ENCODE results near the gene RUBCNL. TPM values are rescaled to one million over a fixed set of nuclear protein-coding genes. Genes with fewer than 3 reads are reported as not detected.

Gene RUBCNL
- total and polyA plus RNA-seq, 2 experiments from 2014 or later = 0.44 to 1.0 TPM

DNA sequence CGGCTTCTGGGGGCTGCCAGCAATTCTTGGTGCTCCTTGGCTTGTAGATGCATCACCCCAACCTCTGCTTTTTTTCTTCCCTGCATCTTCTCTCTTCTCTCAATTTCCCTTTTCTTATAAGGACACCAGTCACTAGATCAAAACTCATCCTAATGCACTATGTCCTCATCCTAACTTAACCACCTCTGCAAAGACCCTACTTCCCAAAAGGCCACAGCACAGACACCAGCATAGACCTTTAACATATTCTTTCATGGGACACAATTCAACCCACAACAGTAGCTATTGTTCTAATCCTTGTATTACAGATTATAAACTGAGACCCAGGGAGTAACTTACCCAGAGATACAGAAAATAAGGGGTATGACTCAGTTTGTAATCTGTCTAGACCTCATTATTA, 47.0 kb downstream of the RUBCNL start:
- no peak overlapping the region for H3K4me2 ChIP-seq
- no peaks in the 10 kb centered on the region for H3K27me3 ChIP-seq
- H3K4me1 ChIP-seq (ENCODE audit: insufficient read depth) = no peaks in the 10 kb centered on the region
- TF ChIP-seq CTCF (IDR thresholded peaks at IDR 0.05; ENCODE audit: poor library complexity) = no peak
- H3K4me3 ChIP-seq = no peak overlapping the region
- WGBS (ENCODE audit: low lambda C conversion rate, missing lambda C conversion rate) = 91% methylated on average over 1 of the region's 1 CpG
- no peaks in the 10 kb centered on the region for H3K9me3 ChIP-seq (ENCODE audit: low read depth)
- H3K36me3 ChIP-seq (replicated peaks; ENCODE audit: insufficient read depth, low read depth) = no peaks in the 10 kb centered on the region
- no peaks in the 10 kb centered on the region for H3K79me2 ChIP-seq
- no peak overlapping the region for H2AFZ ChIP-seq
- no peak for DNase-seq (ENCODE audit: low spot score)
- no peaks in the 10 kb centered on the region for H4K20me1 ChIP-seq (ENCODE audit: insufficient read depth, poor library complexity, severe bottlenecking)
- H3K9me2 ChIP-seq (replicated peaks; ENCODE audit: insufficient read depth) = no peaks in the 10 kb centered on the region
- no peak overlapping the region for H3K27ac ChIP-seq

GRCh38 chr13:46339035-46339666, 47.9 kb downstream of the RUBCNL start:
- 86% methylated on average over 10 of the region's 10 CpGs for WGBS (ENCODE audit: low lambda C conversion rate, missing lambda C conversion rate)
- no peaks in the 10 kb centered on the region for H3K79me2 ChIP-seq
- no peaks in the 10 kb centered on the region for H4K20me1 ChIP-seq (ENCODE audit: insufficient read depth, poor library complexity, severe bottlenecking)
- no peak overlapping the region for H2AFZ ChIP-seq
- no peaks in the 10 kb centered on the region for H3K4me1 ChIP-seq (ENCODE audit: insufficient read depth)
- no peak overlapping the region for H3K27ac ChIP-seq
- no peaks in the 10 kb centered on the region for H3K27me3 ChIP-seq
- no peak overlapping the region for H3K4me3 ChIP-seq
- no peaks in the 10 kb centered on the region for H3K9me3 ChIP-seq (ENCODE audit: low read depth)
- H3K36me3 ChIP-seq (replicated peaks; ENCODE audit: insufficient read depth, low read depth) = no peaks in the 10 kb centered on the region
- H3K9me2 ChIP-seq (replicated peaks; ENCODE audit: insufficient read depth) = no peaks in the 10 kb centered on the region
- DNase-seq (ENCODE audit: low spot score) = no peak
- H3K4me2 ChIP-seq = no peak overlapping the region
- TF ChIP-seq CTCF (IDR thresholded peaks at IDR 0.05; ENCODE audit: poor library complexity) (no peak), EZH2phosphoT487 (IDR thresholded peaks at IDR 0.05; ENCODE audit: low read depth, severe bottlenecking, unreplicated experiment) (no peak), EZH2 (IDR thresholded peaks at IDR 0.05; ENCODE audit: borderline replicate concordance) (no peak)

GRCh38 chr13:46337700-46338099, 49.4 kb downstream of the RUBCNL start:
- Histone ChIP-seq H3K36me3 (replicated peaks; ENCODE audit: insufficient read depth, low read depth) (no peaks in the 10 kb centered on the region), H4K20me1 (ENCODE audit: insufficient read depth, poor library complexity, severe bottlenecking) (no peaks in the 10 kb centered on the region), H3K4me1 (ENCODE audit: insufficient read depth) (no peaks in the 10 kb centered on the region), H3K27ac (peak overlapping the region; percentile 58), H3K4me2 (peak overlapping the region; percentile 42), H3K27me3 (no peaks in the 10 kb centered on the region), H3K9me2 (replicated peaks; ENCODE audit: insufficient read depth) (no peaks in the 10 kb centered on the region), H2AFZ (no peak overlapping the region), H3K4me3 (no peak overlapping the region), H3K79me2 (no peaks in the 10 kb centered on the region), H3K9me3 (ENCODE audit: low read depth) (no peaks in the 10 kb centered on the region)
- WGBS (ENCODE audit: low lambda C conversion rate, missing lambda C conversion rate) = 72% methylated on average over 3 of the region's 3 CpGs
- TF ChIP-seq EZH2 (IDR thresholded peaks at IDR 0.05; ENCODE audit: borderline replicate concordance) (no peak), EZH2phosphoT487 (IDR thresholded peaks at IDR 0.05; ENCODE audit: low read depth, severe bottlenecking, unreplicated experiment) (no peak), CTCF (IDR thresholded peaks at IDR 0.05; ENCODE audit: poor library complexity) (no peak)
- peak; percentile 9 for DNase-seq (ENCODE audit: low spot score)
